HG02938 (cell line): ENCODE data around the gene CD8A.
A peak's percentile ranks its signal among the peaks of the same experiment; 100 is the strongest.

Experiments used
- ATAC-seq: cut with Tn5 transposase; IDR thresholded peaks from one replicate; pipeline ENCODE4 v1.9.1; 2021; ENCODE audit warnings: mild to moderate bottlenecking, moderate library complexity; ENCODE audit not compliant: unreplicated experiment

Gene CD8A

DNA sequence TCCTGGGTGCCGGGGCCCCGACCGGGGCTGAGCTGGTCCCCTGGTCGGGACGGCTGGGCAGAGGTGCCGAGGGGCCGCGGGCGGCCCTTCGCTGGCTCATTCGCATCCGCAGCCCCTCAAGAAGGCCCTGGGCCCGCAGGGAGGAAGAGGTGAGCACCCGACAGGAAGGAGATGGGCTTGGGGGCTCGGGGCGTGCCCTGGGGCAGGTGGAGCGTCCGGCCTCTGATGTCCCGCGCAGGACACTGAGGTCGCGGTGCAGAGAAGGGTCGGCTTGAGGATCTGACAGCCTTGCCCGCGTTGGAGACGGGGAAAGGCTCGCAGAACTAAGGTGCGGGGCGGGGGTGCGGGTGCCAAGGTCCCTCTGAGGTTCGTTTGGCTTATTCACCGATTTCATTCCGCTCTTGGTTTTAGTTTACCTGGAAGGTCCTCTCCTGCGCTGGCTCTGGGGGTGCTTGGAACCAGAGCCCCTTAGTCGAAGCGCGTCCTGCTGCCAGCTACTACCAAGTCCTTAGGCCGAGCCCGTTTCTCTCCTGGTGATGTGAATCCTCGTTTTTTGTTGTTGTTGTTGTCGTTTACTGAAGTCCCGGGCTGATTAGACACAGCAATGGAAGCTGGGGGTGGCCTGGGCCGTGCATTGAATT, 18.9 kb upstream of the CD8A start:
- ATAC-seq: no peak

DNA sequence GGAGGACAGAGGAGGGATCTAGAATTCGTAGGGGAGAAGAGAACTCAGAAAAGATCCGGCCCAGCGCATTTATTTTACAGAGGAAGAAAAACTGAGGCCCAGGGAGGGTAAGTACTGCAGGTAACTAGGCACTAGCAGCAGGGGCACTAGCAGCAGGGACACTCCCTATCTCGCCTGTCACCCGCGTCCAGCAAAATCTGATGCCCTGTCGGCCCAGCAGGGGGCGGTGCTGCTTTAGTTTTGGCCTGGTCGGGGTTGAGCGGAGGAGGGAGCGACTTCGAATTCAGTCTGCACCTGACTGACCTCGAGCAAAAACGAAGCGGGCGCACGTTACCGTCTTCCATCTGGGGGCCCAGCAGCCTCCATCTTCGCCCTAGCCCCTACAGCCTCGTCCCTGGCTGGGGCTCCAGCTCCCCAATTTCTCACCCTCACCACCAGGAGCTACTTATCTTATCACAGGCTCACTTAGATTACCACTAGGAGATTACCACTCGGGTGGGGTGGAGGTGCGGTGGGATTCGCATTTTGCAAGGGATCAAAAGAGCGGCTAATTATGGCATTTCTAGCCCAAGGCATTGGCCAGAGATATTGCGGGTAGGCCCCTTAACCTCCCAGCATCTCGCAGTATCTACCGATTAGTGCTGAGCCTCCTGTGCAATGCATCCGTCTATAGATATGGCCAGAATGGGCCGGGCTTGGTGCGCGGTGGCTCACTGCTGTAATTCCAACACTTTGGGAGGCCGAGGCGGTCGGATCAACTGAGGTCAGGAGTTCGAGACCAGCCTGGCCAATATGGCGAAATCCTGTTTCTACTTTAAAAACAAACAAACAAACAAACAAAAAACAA, 17.8 kb upstream of the CD8A start:
- ATAC-seq: peak; percentile 94

DNA sequence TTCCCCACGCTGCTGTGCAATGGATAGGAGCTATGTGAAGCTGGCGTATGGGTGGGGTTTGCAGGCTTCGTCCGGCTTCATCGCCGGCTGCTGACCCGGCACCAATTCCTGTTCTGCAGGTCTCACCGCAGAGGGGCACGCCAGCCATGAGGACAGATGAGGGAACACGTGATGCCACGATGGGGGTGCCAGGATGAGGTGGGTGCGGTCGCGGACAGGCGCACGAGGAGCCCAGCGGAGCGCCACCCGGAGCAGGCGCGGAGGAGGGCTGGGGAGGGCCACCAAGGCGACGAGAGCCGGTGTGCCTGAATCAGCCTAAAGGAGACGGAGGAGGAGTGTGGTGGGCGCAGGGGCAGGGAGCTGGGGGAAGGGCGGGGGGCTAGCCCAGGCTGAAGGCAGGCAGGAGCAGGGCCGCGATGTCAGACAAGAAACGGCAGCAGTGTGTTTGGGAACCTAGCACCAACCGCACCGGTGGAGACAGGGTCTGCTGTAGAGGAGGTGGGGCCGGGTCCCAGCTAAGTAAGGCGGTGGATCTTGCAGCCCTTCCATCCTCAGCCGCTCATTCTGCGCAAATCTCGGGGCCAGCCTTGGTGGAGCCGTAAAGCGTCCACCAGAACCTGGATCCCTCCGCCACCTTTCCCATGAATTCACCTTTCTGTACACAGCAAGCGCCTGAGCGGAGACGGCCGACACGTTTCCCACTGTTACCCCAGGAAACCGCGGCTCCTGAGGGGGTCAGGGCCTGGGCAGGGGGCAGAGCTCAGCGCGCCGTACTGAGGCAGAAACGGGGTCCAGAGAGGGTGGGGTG, 17.0 kb upstream of the CD8A start:
- ATAC-seq: peak; percentile 18

DNA sequence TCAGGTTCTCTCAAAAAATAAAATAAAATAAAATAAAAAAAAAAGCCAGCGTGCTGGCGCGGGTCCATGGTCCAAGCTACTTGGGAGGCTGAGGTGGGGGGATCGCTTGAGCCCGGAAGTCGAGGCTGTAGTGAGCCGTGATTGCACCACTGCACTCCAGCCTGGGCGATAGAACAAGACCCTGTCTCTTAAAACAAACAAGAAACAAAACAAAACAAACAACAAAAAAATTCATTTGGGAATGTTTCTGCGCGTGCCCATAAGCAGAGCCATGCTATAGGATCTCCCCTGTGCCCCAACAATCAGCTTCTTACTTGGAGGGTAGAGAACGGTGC, 16.4 kb upstream of the CD8A start:
- ATAC-seq: no peak

DNA sequence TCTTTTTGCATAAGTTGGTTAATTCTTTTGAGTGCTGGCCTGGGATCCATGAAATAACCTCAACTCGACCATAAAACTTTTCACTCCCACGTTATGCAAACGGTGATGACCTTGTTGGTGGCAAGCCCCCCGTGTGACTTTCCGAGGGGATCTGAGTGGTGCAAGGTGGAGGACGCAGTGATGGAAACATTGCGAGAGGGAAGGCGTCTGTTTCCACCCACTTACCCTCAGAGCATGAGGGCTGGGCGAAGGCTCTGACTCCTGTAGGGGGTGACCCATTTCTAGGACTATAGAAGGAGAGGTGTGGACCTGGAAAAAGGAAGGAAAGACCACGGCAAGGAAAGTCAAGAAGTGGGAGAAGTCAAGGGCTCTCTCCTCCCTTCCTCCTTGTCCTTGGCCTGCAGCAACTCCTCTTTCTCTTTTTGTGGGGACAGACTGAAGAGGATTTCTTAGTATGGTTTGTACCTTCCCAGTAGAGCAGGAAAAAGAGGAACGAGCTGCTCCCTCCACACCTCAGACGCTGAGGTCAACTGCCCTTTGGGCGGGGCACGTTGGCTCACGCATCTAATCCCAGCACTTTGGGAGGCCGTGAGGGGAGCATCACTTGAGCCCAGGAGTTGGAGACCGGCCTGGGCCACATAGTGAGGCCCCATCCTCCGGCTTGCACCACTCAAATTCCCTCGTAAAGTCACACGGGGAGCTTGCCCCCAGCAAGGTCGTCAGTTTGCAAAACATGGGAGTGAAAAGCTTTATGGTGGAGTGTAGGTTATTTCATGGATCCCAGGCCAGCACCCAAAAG, 15.5 kb upstream of the CD8A start:
- ATAC-seq: no peak

DNA sequence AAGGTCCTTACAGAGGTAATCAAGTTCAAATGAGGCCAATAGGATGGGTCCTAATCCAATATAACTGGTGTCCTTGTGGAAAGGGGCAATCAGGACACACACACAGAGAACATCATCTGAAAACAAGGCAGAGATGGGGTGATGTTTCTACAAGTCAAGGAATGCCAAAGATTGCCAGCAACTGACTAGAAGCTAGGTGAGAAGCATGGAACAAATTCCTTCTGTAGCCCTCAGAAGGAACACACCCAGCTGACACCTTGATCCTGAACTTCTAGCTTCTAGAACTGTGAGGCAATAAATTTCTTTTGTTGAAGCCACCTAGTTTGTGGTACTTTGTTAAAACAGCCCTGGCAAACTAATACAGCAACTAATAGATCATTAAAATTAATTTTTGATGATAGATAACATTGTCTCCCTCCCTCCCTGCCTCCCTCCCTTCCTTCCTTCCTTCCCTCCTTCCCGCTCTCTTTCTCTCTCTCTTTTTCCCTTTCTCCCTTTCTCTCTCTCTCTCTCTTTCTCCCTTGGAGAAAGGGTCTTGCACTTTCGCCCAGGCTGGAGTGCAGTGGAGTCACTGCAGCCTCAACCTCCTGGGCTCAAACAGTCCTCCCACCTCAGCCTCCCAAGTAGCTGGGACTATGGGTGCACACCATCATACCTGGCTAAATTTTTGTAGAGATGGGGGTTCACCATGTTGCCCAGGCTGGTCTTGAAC, 10.3 kb upstream of the CD8A start:
- ATAC-seq: no peak

DNA sequence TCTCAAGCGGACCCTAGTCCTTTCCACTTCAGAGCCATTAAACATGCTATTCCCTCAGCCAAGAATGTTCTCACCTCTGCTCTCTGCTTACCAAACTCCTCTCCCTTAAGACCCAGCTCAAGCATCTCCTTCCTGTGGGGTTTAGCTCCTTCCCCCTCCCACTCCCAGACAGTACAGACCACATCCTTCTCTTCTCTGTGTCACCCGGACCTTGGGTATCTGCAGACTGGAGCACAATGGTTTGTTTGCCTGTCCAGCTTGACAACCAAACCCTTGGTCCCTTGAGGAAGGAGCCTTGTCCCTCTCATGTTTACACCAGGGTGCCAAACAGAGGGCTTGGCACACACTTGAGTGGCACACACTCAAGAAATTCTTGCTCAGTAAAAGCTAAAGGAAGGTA, 4.1 kb upstream of the CD8A start:
- ATAC-seq: no peak

DNA sequence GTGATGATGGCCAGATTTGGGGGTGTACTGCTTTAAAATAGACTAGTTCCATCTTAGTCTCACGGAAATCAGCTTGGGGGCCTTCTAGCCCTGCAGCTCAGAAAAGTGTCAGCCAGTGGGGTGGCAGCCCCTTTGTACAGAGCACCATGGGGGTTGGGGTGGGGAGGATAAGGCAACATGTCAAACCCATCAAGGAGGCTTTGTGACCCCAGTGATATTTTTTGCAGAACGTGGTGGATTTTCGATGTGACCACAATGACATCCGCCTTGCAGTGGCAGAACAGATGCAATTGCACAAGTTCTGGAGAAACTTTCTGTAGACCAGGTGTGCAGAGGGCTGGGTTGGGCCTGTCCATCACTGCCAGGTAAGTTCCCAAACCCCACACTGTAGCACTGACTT, 3.0 kb upstream of the CD8A start:
- no peak for ATAC-seq

DNA sequence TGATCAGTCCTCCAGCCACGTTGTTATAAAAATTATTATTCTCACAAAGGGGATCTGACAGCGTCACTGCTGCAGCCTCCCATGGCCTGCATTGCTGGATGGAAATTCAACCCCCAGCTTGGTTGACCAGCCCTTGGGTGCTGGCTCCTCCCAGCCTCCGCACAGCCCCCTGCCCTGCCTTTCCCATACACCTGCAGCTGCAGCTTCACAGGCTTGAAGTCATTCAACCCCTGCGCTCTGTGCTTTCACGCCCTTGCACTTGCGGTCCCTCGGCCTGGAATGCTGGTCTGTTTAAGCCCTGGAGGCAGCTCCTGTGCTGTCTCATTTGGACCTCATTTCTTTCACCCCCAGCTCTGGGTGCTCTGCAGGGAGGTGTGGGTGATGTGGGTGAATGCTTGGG, 860 bp upstream of the CD8A start:
- ATAC-seq: no peak

DNA sequence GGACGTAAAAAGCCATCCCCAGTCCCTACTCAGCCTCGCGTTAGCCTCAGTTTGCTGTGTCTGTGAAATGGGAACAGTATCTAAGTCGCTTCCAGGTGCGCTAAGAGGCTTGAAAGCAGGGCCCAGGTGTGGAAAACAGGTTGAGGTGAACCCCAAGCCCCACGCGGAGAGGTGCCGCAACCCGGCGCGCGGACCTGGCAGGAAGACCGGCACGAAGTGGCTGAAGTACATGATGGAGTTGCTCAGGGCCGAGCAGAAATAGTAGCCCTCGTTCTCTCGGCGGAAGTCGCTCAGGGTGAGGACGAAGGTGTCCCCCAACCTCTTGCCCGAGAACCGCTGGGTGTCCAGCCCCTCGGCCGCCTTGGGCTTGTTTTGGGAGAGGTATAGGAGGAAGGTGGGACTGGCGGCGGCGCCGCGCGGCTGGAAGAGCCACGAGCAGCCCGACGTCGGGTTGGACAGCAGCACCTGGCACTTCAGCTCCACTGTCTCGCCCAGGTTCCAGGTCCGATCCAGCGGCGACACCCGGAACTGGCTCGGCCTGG, 508 bp downstream of the CD8A start:
- ATAC-seq: no peak

DNA sequence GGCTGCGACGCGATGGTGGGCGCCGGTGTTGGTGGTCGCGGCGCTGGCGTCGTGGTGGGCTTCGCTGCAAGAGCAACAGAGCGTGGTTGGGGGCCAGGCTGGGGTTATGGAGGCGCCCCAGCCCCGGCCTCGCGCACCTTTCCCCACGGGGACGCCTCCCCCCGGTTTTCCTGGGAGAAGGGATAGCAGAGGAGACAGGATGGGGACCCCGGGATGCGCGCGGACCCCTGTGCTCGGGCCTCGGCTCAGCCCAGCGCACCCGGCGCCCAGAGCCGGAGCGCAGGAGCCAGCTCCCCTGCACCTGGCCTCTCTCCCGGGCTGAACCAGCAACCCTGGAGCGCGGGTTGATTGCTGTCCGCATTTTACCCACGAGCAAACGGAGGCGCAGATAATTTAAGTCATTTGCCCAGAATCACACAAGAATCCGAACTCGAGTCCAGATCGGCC, 1.0 kb downstream of the CD8A start:
- no peak for ATAC-seq

DNA sequence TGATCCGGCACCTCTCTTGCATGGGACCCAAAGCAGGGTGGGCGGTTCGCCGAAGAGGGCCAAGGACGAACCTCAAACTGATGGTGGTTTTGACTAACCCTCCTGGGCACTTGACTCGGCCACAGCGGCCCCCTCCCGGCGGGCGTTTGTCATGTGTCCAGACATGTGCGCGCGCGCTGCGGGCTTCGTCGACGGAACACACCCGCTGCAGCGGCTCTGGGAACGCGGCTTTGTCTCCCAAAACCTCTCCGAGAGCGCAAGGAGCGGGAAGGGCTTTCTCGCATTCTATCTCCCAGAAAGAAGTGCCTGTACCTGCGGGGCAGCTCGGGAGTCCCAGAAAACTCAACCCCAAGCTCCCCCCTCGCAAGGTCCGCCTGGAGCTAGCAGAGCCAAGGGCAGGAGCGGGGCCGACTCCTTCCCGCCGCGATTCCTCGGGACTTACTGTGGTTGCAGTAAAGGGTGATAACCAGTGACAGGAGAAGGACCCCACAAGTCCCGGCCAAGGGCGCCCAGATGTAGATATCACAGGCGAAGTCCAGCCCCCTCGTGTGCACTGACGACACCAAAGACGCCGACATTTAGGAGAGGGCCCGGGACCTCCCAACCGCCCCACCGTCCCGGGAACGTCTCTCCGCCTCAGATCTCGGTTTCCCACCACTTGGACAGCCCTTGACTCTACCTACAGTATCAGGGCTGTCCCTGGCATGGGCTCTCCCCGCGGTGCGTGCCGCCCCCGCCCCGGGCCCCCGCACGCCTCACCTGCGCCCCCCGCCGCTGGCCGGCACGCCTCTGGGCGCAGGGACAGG, 1.6 kb downstream of the CD8A start:
- no peak for ATAC-seq

DNA sequence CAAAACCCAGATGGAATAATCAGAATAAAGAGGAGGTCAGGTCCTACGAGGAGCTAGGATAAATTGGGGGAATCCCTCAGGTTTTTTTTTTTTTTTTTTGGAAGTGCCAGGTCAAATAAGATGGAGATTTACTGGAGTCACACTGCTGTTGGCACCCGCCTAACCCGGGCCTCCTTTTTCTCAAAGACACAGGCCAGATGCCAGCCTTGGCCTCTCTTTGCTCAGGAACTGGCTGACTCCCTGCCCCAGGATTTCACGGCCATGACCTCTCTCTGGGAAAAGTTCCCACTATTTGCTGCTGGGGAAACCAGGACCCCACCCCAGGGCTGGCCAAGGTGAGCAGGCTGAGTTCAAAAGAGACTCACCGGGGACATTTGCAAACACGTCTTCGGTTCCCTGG, 2.5 kb downstream of the CD8A start:
- ATAC-seq: no peak

DNA sequence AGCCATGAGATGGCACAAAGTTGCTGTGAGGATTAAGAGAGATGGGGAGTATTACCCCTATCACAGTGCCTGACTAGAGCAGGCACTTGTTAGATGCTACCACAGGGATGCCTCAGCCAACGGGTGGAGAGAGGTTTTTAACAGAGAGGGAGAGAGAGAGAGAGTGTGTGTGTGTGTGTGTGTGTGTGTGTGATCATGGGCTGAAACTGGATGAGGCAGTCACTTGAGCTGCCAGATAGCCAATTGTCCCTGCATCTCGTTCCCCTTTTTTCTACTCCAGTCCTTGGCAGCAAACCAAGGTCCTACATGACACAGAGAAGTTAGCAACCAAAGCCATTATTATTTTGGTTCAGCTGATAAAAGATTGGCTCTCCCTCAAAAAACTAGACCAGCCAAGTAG, 3.0 kb downstream of the CD8A start:
- ATAC-seq: no peak

DNA sequence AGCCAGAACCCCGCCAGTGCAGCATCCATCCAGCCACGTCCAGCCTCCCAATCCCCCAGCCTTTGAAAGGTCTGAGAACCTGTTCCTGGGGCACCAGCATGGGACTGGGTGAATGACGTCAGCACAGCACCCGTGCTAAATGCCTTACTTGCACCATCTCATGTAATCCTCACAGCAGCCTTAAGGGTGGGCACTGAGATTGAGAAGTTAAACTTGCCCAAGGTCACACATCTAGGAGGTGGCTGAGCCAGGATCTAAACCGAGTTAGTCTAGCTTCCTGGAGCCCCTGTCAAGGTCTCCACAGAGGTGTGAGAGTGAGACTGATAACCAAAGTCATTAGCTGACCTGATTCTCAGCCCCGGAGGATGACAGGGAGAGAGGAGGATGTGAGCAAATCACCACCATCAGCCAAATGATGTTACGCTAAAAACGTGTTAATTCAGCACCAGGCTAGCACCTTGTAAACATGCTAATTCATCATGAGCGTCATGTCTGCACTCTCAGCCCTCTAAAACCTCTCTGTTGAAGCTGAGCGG, 4.6 kb downstream of the CD8A start:
- no peak for ATAC-seq

DNA sequence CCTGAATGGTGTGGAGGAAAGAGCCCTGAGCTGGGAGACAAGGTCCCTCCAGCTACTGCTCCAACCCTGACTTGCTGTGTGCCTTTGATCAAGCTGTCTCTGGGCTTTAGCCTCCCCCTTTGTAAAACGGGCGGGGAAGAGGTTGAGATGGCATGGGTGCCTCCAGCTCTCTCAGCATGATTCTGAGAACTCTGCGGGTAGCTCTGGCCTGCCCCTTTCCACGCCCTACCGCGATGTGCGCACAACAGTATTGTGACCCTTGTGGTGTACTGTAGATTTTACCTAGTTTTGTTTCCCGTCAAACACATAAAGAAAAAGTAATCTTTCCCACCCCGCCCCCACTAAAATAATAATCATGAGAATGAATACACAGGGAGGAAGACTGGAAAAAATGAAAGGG, 5.3 kb downstream of the CD8A start:
- ATAC-seq: no peak

DNA sequence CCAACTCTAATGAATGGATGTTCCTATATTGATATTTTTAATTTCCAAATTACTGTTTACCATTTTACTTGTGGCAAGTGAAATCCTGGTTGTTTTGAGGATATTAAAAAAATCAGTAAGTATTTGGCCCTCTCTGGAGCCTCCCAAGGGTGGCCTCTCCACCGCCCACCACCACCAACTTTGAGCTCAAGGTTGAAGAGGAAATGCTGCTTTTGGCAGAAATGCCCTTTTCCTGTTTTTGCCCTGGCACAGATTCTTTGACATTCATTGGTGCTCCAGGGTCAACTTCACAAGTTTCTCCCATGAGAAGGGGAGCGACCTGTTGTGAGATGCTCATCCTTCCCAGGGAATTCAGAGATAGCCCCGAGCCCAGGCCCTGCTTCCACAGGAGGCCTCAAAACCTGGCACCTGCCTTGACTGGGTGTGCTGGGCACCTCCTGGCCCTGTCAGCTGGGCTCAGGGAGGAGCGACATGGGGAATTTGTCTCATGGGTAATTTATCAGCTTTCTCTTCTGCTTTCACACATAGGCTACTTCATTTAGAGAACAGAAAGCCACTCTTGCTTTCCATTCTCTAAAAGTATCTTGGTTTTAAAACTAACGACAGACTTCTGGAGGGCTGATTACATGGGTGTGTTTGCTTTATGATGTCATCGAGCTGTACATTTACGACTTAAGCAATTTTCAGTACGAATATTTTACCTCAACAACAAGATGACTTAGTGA, 6.9 kb downstream of the CD8A start:
- ATAC-seq: peak; percentile 94

DNA sequence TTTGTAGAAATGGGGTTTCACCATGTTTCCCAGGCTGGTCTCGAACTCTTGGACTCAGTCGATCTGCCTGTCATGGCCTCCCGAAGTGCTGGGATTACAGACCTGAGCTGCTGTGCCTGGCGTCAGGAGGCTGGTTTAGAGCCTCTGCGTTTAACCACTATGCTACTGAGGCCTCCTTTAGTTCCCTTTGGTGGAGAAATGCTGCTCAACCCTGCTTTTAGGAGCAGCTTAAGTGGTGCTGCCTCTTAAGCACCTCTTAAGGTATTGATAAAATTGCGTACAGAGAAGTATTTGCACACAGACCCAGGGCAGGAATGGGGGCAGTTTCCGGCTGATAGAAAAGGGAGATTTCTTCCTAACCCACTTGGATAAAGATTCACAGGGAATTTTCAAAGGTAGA, 8.0 kb downstream of the CD8A start:
- no peak for ATAC-seq
